HepG2 (cell line): ENCODE data around the gene UCK2. TPM values are rescaled to one million over a fixed set of nuclear protein-coding genes. Genes with fewer than 3 reads are reported as not detected.
A peak's percentile ranks its signal among the peaks of the same experiment; 100 is the strongest.

Experiments used
- ATF7 ChIP-seq, 2 experiments: fragments of 450-650 bp in 1 of 2; sonication (generic) in 1 of 2; formaldehyde crosslinking in 1 of 2; IDR thresholded peaks; 2 replicates each; pipeline versions ENCODE4 v1.4.0 to v1.6.1; 2016 to 2020; ENCODE audit warnings: antibody characterized with exemption in 1 of 2, mild to moderate bottlenecking in 1 of 2, missing genetic modification reagents in 1 of 2
- CREBL2 ChIP-seq: sonication (generic); formaldehyde crosslinking; IDR thresholded peaks from 2 replicates; pipeline ENCODE4 v1.8.1; 2023; ENCODE audit warnings: missing genetic modification reagents, mild to moderate bottlenecking, borderline replicate concordance
- FOSL2 ChIP-seq: sonication (generic); formaldehyde crosslinking; IDR thresholded peaks from 2 replicates; pipeline ENCODE4 v1.4.0; 2020; ENCODE audit warnings: missing genetic modification reagents
- HCFC1 ChIP-seq: fragments of 150-350 bp; IDR thresholded peaks from 2 replicates; pipeline ENCODE4 v1.6.1; 2014; ENCODE audit warnings: low read depth, low read length
- JARID2 ChIP-seq: sonication (generic); formaldehyde crosslinking; IDR thresholded peaks from 2 replicates; pipeline ENCODE4 v1.8.1; 2023; ENCODE audit warnings: missing genetic modification reagents, inconsistent platforms; ENCODE audit not compliant: insufficient replicate concordance
- KAT7 ChIP-seq: IDR thresholded peaks from 2 replicates; pipeline ENCODE4 v1.6.1; 2018; ENCODE audit warnings: borderline replicate concordance, missing compliant biosample characterization
- KLF15 ChIP-seq: sonication (generic); formaldehyde crosslinking; IDR thresholded peaks from 2 replicates; pipeline ENCODE4 v1.8.1; 2023; ENCODE audit warnings: borderline replicate concordance, mild to moderate bottlenecking, inconsistent platforms, missing genetic modification reagents, mixed read lengths
- MBD4 ChIP-seq: IDR thresholded peaks from 2 replicates; pipeline ENCODE4 v1.6.1; 2012; ENCODE audit warnings: low read length, inconsistent platforms, borderline replicate concordance
- MYNN ChIP-seq: sonication (generic); formaldehyde crosslinking; IDR thresholded peaks from 2 replicates; pipeline ENCODE4 v1.4.0; 2020; ENCODE audit warnings: mild to moderate bottlenecking, low read depth, missing genetic modification reagents
- NRL ChIP-seq: sonication (generic); formaldehyde crosslinking; IDR thresholded peaks from 2 replicates; pipeline ENCODE4 v1.5.0; 2020; ENCODE audit warnings: missing genetic modification reagents, mild to moderate bottlenecking, moderate library complexity, borderline replicate concordance
- POLR2G ChIP-seq: fragments of 200-400 bp; formaldehyde crosslinking; IDR thresholded peaks from 2 replicates; pipeline ENCODE4 v1.6.1; 2018; ENCODE audit warnings: mild to moderate bottlenecking, low read depth, low read length, moderate library complexity
- RARG ChIP-seq: sonication (generic); formaldehyde crosslinking; IDR thresholded peaks from 2 replicates; pipeline ENCODE4 v1.4.0; 2020; ENCODE audit warnings: low read depth, mild to moderate bottlenecking, missing genetic modification reagents
- RFXANK ChIP-seq: IDR thresholded peaks from 2 replicates; pipeline ENCODE4 v1.6.1; 2016
- SATB2 ChIP-seq: sonication (generic); formaldehyde crosslinking; IDR thresholded peaks from 2 replicates; pipeline ENCODE4 v1.5.0; 2020; ENCODE audit warnings: missing genetic modification reagents
- SMAD1 ChIP-seq: sonication (generic); formaldehyde crosslinking; IDR thresholded peaks from 2 replicates; pipeline ENCODE4 v1.4.0; 2020; ENCODE audit warnings: missing genetic modification reagents, low read depth, mild to moderate bottlenecking, borderline replicate concordance
- STAT5B ChIP-seq: sonication (generic); formaldehyde crosslinking; IDR thresholded peaks from 2 replicates; pipeline ENCODE4 v1.4.0; 2020; ENCODE audit warnings: missing genetic modification reagents
- ZBTB2 ChIP-seq: sonication (generic); formaldehyde crosslinking; IDR thresholded peaks from 2 replicates; pipeline ENCODE4 v1.8.0; 2022; ENCODE audit warnings: low read depth, missing genetic modification reagents
- ZBTB38 ChIP-seq: sonication (generic); formaldehyde crosslinking; IDR thresholded peaks from 2 replicates; pipeline ENCODE4 v1.5.1; 2020; ENCODE audit warnings: mild to moderate bottlenecking, missing genetic modification reagents
- ZKSCAN1 ChIP-seq: fragments of 150-350 bp; IDR thresholded peaks from 2 replicates; pipeline ENCODE4 v1.6.1; 2014; ENCODE audit warnings: low read length
- ZMAT3 ChIP-seq: sonication (generic); formaldehyde crosslinking; conservative IDR thresholded peaks from 2 replicates; pipeline ENCODE4 v1.7.0; 2021; ENCODE audit warnings: missing genetic modification reagents
- ZNF501 ChIP-seq: sonication (generic); formaldehyde crosslinking; IDR thresholded peaks from 2 replicates; pipeline ENCODE4 v1.5.1; 2020; ENCODE audit warnings: mild to moderate bottlenecking, moderate library complexity, missing genetic modification reagents
- ZNF547 ChIP-seq: sonication (generic); formaldehyde crosslinking; IDR thresholded peaks from 2 replicates; pipeline ENCODE4 v1.5.1; 2020; ENCODE audit warnings: mild to moderate bottlenecking, missing genetic modification reagents
- ZNF652 ChIP-seq: IDR thresholded peaks from 2 replicates; pipeline ENCODE4 v1.6.1; 2016; ENCODE audit warnings: low read depth, borderline replicate concordance
- ZNF782 ChIP-seq: sonication (generic); formaldehyde crosslinking; IDR thresholded peaks from 2 replicates; pipeline ENCODE4 v1.4.0; 2020; ENCODE audit warnings: missing genetic modification reagents, mild to moderate bottlenecking, borderline replicate concordance
- ZNF883 ChIP-seq: sonication (generic); formaldehyde crosslinking; IDR thresholded peaks from 2 replicates; pipeline ENCODE4 v1.5.1; 2020; ENCODE audit warnings: mild to moderate bottlenecking, missing genetic modification reagents; ENCODE audit errors: not compliant biosample characterization
- polyA plus RNA-seq, 8 experiments: library from polyadenylated mRNA; depleted of rRNA in 3 of 8; stranded (reverse) in 7 of 8; unstranded in 1 of 8; fragments of >200 nt; fragmentation: Illumina TruSeq in 4 of 8; extraction: Trizol in 4 of 8; gene quantifications; 2 replicates each; pipeline versions ENCODE4 v1.2.1 to v1.2.3, GENCODE V29; 2011 to 2016; ENCODE audit warnings: low read depth in 4 of 8, missing spikeins in 1 of 8, mixed read lengths in 1 of 8; ENCODE audit not compliant: insufficient read depth in 1 of 8
- total RNA-seq, 5 experiments: library from RNA; depleted of rRNA; stranded (reverse); fragments of >200 nt; fragmentation: Illumina TruSeq; extraction: Trizol; gene quantifications; 2 replicates each; pipeline ENCODE4 v1.2.3, GENCODE V29; 2016; ENCODE audit warnings: low read depth in 1 of 5
- TF ChIP-seq, protein P1 (sequence below): sonication (generic); formaldehyde crosslinking; IDR thresholded peaks from 2 replicates; pipeline ENCODE4 v1.4.0; 2020; ENCODE audit warnings: mild to moderate bottlenecking, missing genetic modification reagents
- TF ChIP-seq, protein P2 (sequence below): sonication (generic); formaldehyde crosslinking; IDR thresholded peaks from 2 replicates; pipeline ENCODE4 v1.5.0; 2020; ENCODE audit warnings: missing genetic modification reagents

UCK2 gene
- total and polyA plus RNA-seq, 2 of the 13 experiments (the other 11 are each of a cell fraction or from before 2014, with no cell fraction given): 64.3 to 78.0 TPM

- TF ChIP-seq, protein P1, sequence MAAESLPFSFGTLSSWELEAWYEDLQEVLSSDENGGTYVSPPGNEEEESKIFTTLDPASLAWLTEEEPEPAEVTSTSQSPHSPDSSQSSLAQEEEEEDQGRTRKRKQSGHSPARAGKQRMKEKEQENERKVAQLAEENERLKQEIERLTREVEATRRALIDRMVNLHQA: no peak
- no peak for TF ChIP-seq ZBTB38
- TF ChIP-seq ZNF547 (CRISPR knock-in tag): peak; percentile 47; the same call in 1 of the 2 replicates
- TF ChIP-seq ZNF883 (CRISPR knock-in tag): no peak
- TF ChIP-seq CREBL2 (CRISPR knock-in tag): no peak
- TF ChIP-seq ZNF652 (CRISPR knock-in tag): no peak; the same call in 1 of the 2 replicates
- no peak for TF ChIP-seq ZKSCAN1
- TF ChIP-seq NRL: no peak
- TF ChIP-seq ZNF782: no peak
- no peak for TF ChIP-seq KAT7 (CRISPR knock-in tag)
- no peak for TF ChIP-seq KLF15 (CRISPR knock-in tag)
- TF ChIP-seq SATB2 (CRISPR knock-in tag): no peak
- no peak for TF ChIP-seq MYNN (CRISPR knock-in tag)
- no peak for TF ChIP-seq JARID2 (CRISPR knock-in tag)
- no peak for TF ChIP-seq SMAD1 (CRISPR knock-in tag)
- TF ChIP-seq ZBTB2 (CRISPR knock-in tag): no peak
- no peak for TF ChIP-seq ZMAT3
- TF ChIP-seq MBD4: no peak
- TF ChIP-seq STAT5B (CRISPR knock-in tag): no peak
- no peak for TF ChIP-seq ATF7 (IDR thresholded peaks at IDR 0.05)
- no peak for TF ChIP-seq ATF7 (CRISPR knock-in tag; IDR thresholded peaks at IDR 0.05)
- no peak for TF ChIP-seq RFXANK (CRISPR knock-in tag)
- TF ChIP-seq, protein P2, sequence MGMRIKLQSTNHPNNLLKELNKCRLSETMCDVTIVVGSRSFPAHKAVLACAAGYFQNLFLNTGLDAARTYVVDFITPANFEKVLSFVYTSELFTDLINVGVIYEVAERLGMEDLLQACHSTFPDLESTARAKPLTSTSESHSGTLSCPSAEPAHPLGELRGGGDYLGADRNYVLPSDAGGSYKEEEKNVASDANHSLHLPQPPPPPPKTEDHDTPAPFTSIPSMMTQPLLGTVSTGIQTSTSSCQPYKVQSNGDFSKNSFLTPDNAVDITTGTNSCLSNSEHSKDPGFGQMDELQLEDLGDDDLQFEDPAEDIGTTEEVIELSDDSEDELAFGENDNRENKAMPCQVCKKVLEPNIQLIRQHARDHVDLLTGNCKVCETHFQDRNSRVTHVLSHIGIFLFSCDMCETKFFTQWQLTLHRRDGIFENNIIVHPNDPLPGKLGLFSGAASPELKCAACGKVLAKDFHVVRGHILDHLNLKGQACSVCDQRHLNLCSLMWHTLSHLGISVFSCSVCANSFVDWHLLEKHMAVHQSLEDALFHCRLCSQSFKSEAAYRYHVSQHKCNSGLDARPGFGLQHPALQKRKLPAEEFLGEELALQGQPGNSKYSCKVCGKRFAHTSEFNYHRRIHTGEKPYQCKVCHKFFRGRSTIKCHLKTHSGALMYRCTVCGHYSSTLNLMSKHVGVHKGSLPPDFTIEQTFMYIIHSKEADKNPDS (CRISPR knock-in tag): no peak
- TF ChIP-seq ZNF501 (CRISPR knock-in tag): peak; percentile 61; the same call in 1 of the 2 replicates
- peak; percentile 47; the same call in 1 of the 2 replicates for TF ChIP-seq FOSL2 (CRISPR knock-in tag)
- TF ChIP-seq POLR2G: no peak
- TF ChIP-seq HCFC1: no peak
- no peak for TF ChIP-seq RARG
Observed at GRCh38 chr1:165871311-165872067, 44.1 kb downstream of the UCK2 start (continued).
